HepG2 (cell line): ENCODE data around the gene NT5C1B.

ENCODE experiments used
- CTCF ChIP-seq: sonication (generic); formaldehyde crosslinking; IDR thresholded peaks from 2 replicates; pipeline ENCODE4 v1.5.0; 2020; ENCODE audit warnings: mild to moderate bottlenecking, missing genetic modification reagents, moderate library complexity
- U2AF1 ChIP-seq: fragments of 200-400 bp; formaldehyde crosslinking; optimal IDR thresholded peaks from 2 replicates; pipeline ENCODE3; 2017; ENCODE audit warnings: mild to moderate bottlenecking, low read depth, low read length
- YY1 ChIP-seq: IDR thresholded peaks from 2 replicates; pipeline ENCODE4 v1.6.1; 2011; ENCODE audit warnings: low read length, low read depth, moderate library complexity, mild to moderate bottlenecking; ENCODE audit not compliant: insufficient read depth, insufficient replicate concordance
- ZNF24 ChIP-seq: fragments of 450-650 bp; IDR thresholded peaks from 2 replicates; pipeline ENCODE4 v1.6.1; 2017; ENCODE audit warnings: antibody characterized with exemption, mild to moderate bottlenecking
- ZNF614 ChIP-seq: IDR thresholded peaks from 2 replicates; pipeline ENCODE4 v1.6.1; 2018; ENCODE audit warnings: missing biosample characterization, missing genetic modification reagents, inconsistent platforms, borderline replicate concordance
- ZNF883 ChIP-seq: sonication (generic); formaldehyde crosslinking; IDR thresholded peaks from 2 replicates; pipeline ENCODE4 v1.5.1; 2020; ENCODE audit warnings: mild to moderate bottlenecking, missing genetic modification reagents; ENCODE audit errors: not compliant biosample characterization
- TF ChIP-seq, protein P1 (sequence below): sonication (generic); formaldehyde crosslinking; IDR thresholded peaks from 2 replicates; pipeline ENCODE4 v1.8.1; 2022; ENCODE audit warnings: mild to moderate bottlenecking, missing genetic modification reagents

GRCh38 chr2:18527822-18528221 is 61.5 kb downstream of the NT5C1B start:
- TF ChIP-seq YY1 = no peak
- TF ChIP-seq ZNF24 = no peak
- TF ChIP-seq, protein P1, sequence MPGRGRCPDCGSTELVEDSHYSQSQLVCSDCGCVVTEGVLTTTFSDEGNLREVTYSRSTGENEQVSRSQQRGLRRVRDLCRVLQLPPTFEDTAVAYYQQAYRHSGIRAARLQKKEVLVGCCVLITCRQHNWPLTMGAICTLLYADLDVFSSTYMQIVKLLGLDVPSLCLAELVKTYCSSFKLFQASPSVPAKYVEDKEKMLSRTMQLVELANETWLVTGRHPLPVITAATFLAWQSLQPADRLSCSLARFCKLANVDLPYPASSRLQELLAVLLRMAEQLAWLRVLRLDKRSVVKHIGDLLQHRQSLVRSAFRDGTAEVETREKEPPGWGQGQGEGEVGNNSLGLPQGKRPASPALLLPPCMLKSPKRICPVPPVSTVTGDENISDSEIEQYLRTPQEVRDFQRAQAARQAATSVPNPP = no peak
- no peak for TF ChIP-seq CTCF (CRISPR knock-in tag)
- no peak for TF ChIP-seq U2AF1
- no peak for TF ChIP-seq ZNF614 (CRISPR knock-in tag)
- no peak for TF ChIP-seq ZNF883 (CRISPR knock-in tag)
